Measurements from ENCODE around the gene PROZ.

PROZ gene

DNA sequence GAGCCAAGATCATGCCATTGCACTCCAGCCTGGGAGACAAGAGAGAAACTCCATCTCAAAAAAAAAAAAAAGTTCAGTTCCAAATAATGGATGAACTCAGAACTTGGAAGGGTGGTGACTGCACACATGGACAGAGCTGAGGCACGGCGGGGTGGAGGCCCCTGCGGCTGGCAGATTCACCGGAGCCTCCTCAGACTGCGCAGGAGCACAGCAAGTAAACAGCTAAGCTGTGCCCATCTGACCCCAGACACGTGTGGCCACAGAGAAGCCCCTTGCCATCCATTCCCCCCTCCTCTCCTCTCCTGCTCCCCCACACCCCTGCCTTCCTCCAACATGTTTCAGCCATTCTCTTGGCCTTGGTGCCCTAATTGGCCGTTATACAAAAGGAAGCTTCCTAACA lies 15.6 kb upstream of the PROZ start:
- DNase-seq = no peak

DNA sequence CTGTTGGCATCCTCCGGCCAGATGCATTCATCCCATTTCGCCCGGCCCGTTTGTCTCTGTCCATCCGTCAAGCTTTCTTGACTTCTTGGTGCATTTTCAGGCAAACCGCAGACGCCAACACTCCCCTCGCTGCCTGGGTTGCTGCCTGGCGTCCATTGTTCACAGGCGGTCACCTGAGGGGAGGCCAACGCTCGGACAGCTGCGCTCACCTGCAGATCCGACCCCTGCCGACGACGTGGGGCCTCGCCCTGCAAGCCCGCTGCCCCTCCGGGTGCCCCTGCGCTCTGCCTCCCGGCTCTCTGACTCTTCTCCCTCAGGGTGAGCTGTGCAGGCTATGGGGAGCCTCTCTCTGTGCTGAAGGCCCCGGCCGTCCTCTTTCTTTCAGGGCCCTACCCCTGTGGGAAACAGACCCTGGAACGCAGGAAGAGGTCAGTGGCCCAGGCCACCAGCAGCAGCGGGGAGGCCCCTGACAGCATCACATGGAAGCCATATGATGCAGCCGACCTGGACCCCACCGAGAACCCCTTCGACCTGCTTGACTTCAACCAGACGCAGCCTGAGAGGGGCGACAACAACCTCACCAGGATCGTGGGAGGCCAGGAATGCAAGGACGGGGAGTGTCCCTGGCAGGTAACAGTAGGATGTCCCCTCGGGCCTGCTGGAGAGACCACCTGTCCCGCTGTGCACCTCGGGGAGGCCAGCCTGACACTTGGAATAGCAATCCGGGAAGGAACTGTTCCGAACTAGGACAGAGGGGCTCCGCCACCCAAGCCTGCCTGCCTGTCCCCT lies 14.8 kb upstream of the PROZ start:
- no peak for DNase-seq

DNA sequence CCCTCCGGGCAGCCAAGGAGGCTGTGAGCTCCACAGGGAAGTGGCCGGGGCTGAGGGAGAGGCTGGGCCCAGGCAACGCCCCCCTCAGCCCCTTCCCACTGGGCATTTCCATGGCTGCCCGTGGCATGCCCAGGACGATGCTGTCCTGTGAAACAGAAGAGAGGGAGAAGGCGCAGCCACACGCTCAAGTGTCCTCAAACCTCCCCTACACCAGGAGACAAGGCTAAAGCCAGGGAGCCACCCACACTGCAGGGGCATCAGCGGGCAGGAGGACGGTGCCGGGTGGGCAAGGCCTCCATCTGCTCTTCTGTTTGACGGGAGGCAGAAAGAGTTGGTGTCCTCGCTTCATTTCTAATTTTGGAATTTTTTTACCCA lies 14.2 kb upstream of the PROZ start:
- no peak for DNase-seq

DNA sequence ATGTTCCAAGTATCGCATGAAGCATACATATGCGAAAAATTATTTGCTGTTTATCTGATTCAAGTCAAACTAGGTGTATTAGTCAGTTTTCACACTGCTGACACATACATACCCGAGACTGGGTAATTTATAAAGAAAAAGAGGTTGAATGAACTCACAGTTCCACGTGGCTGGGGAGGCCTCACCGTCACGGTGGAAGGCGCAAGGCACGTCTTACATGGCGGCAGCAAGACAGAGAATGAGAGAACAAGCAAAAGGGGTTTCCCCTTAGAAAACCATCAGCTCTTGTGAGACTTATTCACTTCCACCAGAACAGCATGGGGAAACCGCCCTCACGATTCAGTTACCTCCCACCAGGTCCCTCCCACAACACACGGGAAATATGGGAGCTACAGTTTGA lies 13.0 kb upstream of the PROZ start:
- DNase-seq = no peak

DNA sequence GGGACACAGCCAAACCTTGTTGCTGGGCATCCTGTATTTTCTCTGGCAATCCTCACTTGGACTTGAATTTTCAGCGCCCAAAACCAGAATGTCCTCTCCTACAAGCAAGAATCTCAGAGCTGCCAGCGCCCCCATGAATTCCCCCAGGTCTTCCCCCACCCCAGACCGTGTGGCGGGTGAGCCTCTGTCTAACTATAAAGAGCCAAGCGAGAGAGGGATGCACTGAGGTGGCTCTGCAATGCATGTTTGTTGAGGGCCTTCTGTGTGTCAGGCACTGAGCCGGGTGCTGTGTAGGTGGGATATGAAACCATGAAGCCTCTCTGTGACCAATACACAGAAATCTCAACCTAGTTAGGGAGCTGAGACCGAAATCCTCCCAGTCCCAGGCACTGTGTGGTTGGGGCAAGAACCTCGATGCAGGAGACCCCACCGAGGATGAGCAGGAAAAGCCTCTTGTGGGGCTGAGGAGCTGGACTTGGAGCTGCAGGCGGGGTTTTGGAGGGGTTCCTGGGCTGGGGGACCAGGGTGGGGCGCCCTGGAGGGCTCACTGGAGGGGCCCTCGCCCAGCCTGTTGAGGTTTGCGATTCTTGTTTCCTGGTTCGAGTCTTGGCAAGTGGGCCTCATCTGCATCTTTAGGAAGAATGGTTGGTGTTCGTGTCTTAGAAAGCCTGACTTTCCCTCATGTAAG lies 12.4 kb upstream of the PROZ start:
- DNase-seq = no peak

DNA sequence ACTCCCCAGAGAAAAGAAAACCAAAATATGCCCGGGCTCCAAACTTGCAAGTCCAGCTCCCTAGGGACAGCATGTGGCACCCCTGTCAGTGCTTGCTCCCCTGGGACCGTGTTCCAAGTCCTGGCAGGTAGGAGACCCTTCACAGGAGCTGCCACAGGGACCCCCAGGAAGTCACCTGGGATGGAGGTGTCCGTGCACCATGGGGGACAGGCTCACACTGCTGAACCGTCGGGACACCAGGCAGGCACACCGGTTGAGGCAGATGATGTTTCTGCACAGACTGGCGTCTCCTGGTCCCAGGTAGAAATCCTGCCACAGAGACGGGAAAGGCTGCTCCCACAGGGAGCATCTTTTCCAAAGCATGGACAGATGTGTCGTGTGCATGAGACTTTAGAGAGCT lies 11.7 kb upstream of the PROZ start:
- DNase-seq = no peak

DNA sequence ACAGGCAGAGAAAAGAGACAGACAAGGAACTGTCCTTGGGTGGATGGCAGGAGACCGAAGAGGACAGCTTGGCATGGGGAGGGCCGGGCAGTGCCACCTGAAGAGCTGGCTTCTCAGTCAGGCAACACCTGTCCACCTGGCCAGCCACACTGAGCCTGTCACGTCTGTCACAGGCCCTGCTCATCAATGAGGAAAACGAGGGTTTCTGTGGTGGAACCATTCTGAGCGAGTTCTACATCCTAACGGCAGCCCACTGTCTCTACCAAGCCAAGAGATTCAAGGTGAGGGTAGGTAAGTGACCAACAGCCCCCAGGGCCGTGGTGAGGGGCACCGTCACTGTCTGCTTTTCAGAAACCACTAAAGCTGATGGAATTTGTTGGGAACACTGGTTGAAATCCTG lies 11.2 kb upstream of the PROZ start:
- no peak for DNase-seq

GRCh38 chr13:113148407-113148806 lies 10.0 kb upstream of the PROZ start:
- no peak for DNase-seq

DNA sequence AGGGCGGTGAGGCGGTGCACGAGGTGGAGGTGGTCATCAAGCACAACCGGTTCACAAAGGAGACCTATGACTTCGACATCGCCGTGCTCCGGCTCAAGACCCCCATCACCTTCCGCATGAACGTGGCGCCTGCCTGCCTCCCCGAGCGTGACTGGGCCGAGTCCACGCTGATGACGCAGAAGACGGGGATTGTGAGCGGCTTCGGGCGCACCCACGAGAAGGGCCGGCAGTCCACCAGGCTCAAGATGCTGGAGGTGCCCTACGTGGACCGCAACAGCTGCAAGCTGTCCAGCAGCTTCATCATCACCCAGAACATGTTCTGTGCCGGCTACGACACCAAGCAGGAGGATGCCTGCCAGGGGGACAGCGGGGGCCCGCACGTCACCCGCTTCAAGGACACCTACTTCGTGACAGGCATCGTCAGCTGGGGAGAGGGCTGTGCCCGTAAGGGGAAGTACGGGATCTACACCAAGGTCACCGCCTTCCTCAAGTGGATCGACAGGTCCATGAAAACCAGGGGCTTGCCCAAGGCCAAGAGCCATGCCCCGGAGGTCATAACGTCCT lies 9.4 kb upstream of the PROZ start:
- DNase-seq = no peak

GRCh38 chr13:113149711-113150549 lies 8.5 kb upstream of the PROZ start:
- DNase-seq = no peak

- no peak for DNase-seq
Measured at GRCh38 chr13:113150550-113151365, 7.7 kb upstream of the PROZ start.

DNA sequence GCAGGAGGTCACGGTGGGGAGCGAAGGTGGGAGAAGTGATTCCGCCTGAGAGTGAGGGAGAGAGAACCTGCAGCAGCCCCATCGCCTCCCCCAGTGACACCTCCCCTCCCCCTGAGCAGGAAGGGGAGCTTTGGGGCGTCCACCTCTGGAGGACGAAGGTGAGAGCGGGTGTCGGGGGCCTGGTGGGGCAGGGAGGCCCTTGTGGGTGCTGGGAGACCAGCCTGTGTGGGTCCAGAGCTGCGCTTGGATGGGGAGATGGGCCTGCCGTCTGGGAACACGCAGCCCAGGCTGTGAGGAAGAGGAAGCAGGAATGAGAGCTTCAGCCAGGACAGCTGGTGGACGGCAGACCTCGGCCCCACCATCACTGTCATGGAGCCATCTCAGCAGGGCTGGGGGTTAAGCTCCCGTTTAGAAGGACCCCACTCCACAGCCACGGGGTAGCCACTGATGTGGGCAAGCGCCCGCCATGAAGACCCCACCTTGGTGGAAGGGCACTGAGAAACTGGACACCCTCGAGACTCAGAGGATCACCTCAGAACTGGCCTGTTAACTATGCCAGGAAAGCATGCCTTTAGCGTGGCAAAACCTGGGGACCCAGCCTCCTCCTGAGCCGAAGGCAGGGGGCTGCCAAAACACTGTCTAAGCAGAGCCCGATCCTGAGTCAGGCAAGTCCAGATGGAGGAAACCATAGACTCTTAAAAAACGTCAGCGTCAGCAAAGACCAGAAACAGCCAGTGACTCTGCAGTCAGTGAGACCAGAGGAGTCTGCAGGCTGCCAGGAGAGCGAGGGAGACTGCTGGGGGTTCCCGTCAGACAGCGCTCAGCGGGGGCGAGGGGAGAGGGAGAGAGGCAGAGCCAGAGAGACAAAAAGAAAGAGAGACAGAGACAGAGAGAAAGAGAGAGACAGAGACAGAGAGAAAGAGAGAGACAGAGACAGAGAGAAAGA lies 6.4 kb upstream of the PROZ start:
- no peak for DNase-seq

DNA sequence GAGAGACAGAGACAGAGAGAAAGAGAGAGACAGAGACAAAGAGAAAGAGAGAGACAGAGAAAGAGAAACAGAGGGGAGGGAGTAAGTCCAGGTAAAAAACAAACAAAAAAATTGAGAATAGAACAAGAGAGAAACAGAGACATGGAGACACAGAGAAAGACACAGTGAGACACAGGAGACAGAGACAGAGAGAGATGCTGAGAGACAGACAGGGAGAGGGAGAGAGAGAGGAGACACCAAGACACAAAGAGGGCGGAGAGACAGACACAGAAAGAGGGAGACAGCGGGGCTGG lies 5.8 kb upstream of the PROZ start:
- DNase-seq = no peak

GRCh38 chr13:113152984-113153809 lies 5.3 kb upstream of the PROZ start:
- no peak for DNase-seq

DNA sequence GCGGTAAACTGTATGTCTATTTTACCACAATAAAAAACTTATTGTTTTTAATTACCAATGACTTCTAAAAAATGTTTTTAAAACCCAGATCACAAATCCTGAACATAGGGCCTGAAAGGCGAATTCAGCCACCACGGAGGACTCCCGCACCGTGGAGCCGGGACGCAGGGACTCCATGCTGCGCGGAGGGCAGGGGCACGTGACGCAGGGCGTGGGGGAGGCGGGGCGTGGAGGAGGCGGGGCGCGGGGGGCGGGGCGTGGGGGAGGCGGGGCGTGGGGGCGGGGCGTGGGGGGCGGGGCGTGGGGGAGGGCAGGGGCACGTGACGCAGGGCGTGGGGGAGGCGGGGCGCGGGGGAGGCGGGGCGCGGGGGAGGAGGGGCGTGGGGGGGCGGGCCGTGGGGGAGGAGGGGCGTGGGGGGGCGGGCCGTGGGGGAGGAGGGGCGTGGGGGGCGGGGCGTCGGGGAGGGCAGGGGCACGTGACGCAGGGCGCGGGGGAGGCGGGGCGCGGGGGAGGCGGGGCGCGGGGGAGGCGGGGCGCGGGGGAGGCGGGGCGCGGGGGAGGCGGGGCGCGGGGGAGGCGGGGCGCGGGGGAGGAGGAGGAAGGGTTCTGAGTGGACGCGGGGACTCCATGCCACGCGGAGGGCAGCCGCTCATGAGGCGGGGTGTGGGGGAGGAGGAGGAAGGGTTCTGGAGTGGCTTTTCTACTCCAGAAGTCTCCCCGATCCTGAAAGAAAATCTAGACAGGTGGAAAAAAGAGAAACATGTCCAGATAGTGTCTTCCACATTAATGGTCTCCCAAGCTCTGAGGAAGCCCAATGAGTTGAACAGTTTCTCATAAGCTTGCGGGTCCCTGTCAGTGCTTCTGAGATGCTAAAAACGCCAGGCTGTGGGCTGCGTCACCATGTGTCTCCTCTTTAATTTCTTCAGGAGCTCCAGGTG lies 4.4 kb upstream of the PROZ start:
- peak; percentile 20 for DNase-seq

DNA sequence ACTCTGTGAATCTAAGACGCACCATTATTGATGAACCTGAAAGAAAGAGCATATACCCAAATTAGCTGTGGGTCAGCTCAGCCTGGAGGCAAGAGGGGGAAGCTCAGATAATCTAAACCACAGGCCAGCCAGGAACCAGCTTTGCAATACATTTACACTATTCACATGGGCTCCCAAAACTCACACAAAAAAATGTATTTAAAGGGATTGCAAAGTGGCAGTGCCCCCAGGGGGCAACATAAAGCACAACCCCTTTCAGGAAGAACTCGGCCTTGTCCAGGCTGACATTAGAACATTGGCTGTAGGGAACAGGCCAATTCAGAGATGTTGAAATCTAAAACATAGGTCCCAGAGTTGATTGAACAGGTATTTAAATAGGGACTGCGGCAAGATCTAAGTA lies 3.2 kb upstream of the PROZ start:
- DNase-seq = no peak

DNA sequence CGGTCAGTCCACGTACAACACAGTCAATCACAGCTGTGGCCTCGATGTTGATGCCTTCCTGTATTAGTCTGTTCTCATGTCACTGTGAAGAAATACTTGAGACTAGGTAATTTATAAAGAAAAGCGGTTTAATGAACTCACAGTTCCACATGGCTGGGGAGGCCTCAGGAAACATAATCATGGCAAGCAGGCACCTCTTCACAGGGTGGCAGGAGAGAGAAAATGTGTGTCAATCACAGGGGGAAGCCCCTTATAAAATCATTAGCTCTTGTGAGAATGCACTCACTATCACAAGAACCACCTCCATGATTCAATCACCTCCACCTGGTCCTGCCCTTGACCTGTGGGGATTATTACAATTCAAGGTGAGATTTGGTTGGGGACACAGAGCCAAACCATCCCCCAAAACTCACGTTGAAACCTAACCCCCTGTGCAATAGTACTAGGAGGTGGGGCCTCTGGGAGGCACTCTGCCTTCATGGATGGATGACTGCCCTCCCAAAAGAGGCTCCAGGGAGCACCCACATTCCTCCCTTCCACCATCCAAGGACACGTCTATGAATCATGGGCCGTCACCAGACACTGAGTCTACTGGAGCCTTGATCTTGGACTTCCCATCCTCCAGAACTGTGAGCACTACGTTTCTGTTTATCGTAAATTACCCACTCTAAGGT lies 2.3 kb upstream of the PROZ start:
- no peak for DNase-seq

- DNase-seq = no peak
Measured at GRCh38 chr13:113157206-113157928, 1.1 kb upstream of the PROZ start.

Data from NCI-H2107 (cell line).